HepG2 (cell line): ENCODE results near the gene CRYZ. TPM values are rescaled to one million over a fixed set of nuclear protein-coding genes. Genes with fewer than 3 reads are reported as not detected.

Experiments
- GFI1 ChIP-seq: sonication (generic); formaldehyde crosslinking; IDR thresholded peaks from 2 replicates; pipeline ENCODE4 v1.5.0; 2020; ENCODE audit warnings: missing genetic modification reagents, mild to moderate bottlenecking, borderline replicate concordance
- HMG20A ChIP-seq: IDR thresholded peaks from 2 replicates; pipeline ENCODE4 v1.6.1; 2016; ENCODE audit warnings: borderline replicate concordance
- ISL2 ChIP-seq: sonication (generic); formaldehyde crosslinking; IDR thresholded peaks from 2 replicates; pipeline ENCODE4 v1.5.0; 2020; ENCODE audit warnings: missing genetic modification reagents
- JARID2 ChIP-seq: sonication (generic); formaldehyde crosslinking; IDR thresholded peaks from 2 replicates; pipeline ENCODE4 v1.8.1; 2023; ENCODE audit warnings: missing genetic modification reagents, inconsistent platforms; ENCODE audit not compliant: insufficient replicate concordance
- KDM6A ChIP-seq: IDR thresholded peaks from 2 replicates; pipeline ENCODE4 v1.6.1; 2016; ENCODE audit warnings: low read depth
- KLF9 ChIP-seq: IDR thresholded peaks from 2 replicates; pipeline ENCODE4 v1.6.1; 2016; ENCODE audit warnings: low read depth
- MIER3 ChIP-seq: IDR thresholded peaks from 2 replicates; pipeline ENCODE4 v1.6.1; 2016; ENCODE audit warnings: missing compliant biosample characterization, borderline replicate concordance
- POLR2AphosphoS5 ChIP-seq: IDR thresholded peaks from 2 replicates; pipeline ENCODE4 v1.6.1; 2012; ENCODE audit warnings: low read depth, low read length
- POLR2G ChIP-seq: fragments of 200-400 bp; formaldehyde crosslinking; IDR thresholded peaks from 2 replicates; pipeline ENCODE4 v1.6.1; 2018; ENCODE audit warnings: mild to moderate bottlenecking, low read depth, low read length, moderate library complexity
- RARA ChIP-seq: IDR thresholded peaks from 2 replicates; pipeline ENCODE4 v1.6.1; 2016; ENCODE audit warnings: missing genetic modification reagents, missing compliant biosample characterization
- SIN3A ChIP-seq: IDR thresholded peaks from 2 replicates; pipeline ENCODE4 v1.6.1; 2011; ENCODE audit warnings: low read depth, mild to moderate bottlenecking, control low read depth, low read length, borderline replicate concordance
- TAF1 ChIP-seq: sonication (generic); formaldehyde crosslinking; IDR thresholded peaks from 2 replicates; pipeline ENCODE4 v1.4.0; 2020; ENCODE audit warnings: missing genetic modification reagents
- ZKSCAN8 ChIP-seq: IDR thresholded peaks from 2 replicates; pipeline ENCODE4 v1.6.1; 2016; ENCODE audit warnings: borderline replicate concordance, missing genetic modification reagents, missing compliant biosample characterization
- ZNF292 ChIP-seq: sonication (generic); formaldehyde crosslinking; IDR thresholded peaks from 2 replicates; pipeline ENCODE4 v1.8.1; 2022; ENCODE audit warnings: mild to moderate bottlenecking, low read depth, missing genetic modification reagents, borderline replicate concordance
- polyA plus RNA-seq, 8 experiments: library from polyadenylated mRNA; depleted of rRNA in 3 of 8; stranded (reverse) in 7 of 8; unstranded in 1 of 8; fragments of >200 nt; fragmentation: Illumina TruSeq in 4 of 8; extraction: Trizol in 4 of 8; gene quantifications; 2 replicates each; pipeline versions ENCODE4 v1.2.1 to v1.2.3, GENCODE V29; 2011 to 2016; ENCODE audit warnings: low read depth in 4 of 8, missing spikeins in 1 of 8, mixed read lengths in 1 of 8; ENCODE audit not compliant: insufficient read depth in 1 of 8
- total RNA-seq, 5 experiments: library from RNA; depleted of rRNA; stranded (reverse); fragments of >200 nt; fragmentation: Illumina TruSeq; extraction: Trizol; gene quantifications; 2 replicates each; pipeline ENCODE4 v1.2.3, GENCODE V29; 2016; ENCODE audit warnings: low read depth in 1 of 5
- TF ChIP-seq, protein P1 (sequence below): sonication (generic); formaldehyde crosslinking; IDR thresholded peaks from 2 replicates; pipeline ENCODE4 v1.4.0; 2020; ENCODE audit warnings: missing genetic modification reagents, borderline replicate concordance
- TF ChIP-seq, protein P2 (sequence below): sonication (generic); formaldehyde crosslinking; IDR thresholded peaks from 2 replicates; pipeline ENCODE4; 2020; ENCODE audit warnings: missing genetic modification reagents, mild to moderate bottlenecking, borderline replicate concordance
- TF ChIP-seq, protein P3 (sequence below): sonication (generic); formaldehyde crosslinking; IDR thresholded peaks from 2 replicates; pipeline ENCODE4 v1.5.0; 2020; ENCODE audit warnings: missing genetic modification reagents
- TF ChIP-seq, protein P4 (sequence below): sonication (generic); formaldehyde crosslinking; conservative IDR thresholded peaks from 2 replicates; pipeline ENCODE4 v1.4.0; 2020; ENCODE audit warnings: missing genetic modification reagents

Gene CRYZ
- total and polyA plus RNA-seq, 2 of the 13 experiments (the other 11 are each of a cell fraction or from before 2014, with no cell fraction given): 115 to 211 TPM

DNA sequence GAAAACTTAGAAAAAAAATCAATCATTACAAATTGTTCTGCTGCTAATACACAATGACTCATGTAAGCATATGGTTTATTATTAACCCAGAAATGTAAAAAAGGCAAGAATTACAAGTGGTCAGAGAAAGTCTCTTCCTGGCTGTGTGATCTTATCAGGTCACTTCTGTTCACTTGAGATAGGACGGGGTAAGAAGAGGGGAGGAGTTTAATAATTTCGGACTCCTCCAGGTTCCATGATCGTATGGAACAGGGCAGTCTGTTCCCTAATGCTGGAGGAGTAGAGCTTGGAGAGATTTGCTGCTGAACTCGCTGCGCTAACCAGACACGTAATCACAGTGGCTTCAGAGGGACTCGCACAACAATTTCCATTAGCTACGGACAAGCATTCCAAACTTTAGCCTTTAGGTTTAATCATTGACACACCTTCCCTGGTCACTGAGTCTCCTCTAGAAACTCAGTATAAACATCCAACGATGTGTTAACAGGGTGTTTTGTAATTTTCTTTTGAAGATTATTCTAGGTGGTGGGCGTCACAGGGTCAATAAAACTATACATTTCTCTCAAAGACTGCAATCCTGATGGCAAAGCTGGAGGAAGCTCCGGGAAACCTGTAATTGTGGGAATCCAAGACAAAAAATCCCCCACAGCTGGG lies 1.3 kb downstream of the CRYZ start (continued):
- TF ChIP-seq HMG20A (CRISPR knock-in tag) (peak; percentile 45; the same call in 1 of the 2 replicates), ISL2 (0 out of 2 replicates have a peak, but pooled peaks have one; percentile 22), SIN3A (peak; percentile 22; the same call in 1 of the 2 replicates), ZKSCAN8 (CRISPR knock-in tag) (peak; percentile 41; the same call in 1 of the 2 replicates), ZNF292 (CRISPR knock-in tag) (0 out of 2 replicates have a peak, but pooled peaks have one; percentile 49), RARA (CRISPR knock-in tag) (peak; percentile 44; the same call in 1 of the 2 replicates), POLR2AphosphoS5 (peak; percentile 89), POLR2G (peak; percentile 84), KLF9 (CRISPR knock-in tag) (0 out of 2 replicates have a peak, but pooled peaks have one; percentile 38), JARID2 (CRISPR knock-in tag) (no peak), GFI1 (CRISPR knock-in tag) (0 out of 2 replicates have a peak, but pooled peaks have one; percentile 21), MIER3 (CRISPR knock-in tag) (peak; percentile 50; the same call in 1 of the 2 replicates), KDM6A (CRISPR knock-in tag) (peak; percentile 34; the same call in 1 of the 2 replicates), TAF1 (CRISPR knock-in tag) (peak; percentile 72)
- TF ChIP-seq, protein P1, sequence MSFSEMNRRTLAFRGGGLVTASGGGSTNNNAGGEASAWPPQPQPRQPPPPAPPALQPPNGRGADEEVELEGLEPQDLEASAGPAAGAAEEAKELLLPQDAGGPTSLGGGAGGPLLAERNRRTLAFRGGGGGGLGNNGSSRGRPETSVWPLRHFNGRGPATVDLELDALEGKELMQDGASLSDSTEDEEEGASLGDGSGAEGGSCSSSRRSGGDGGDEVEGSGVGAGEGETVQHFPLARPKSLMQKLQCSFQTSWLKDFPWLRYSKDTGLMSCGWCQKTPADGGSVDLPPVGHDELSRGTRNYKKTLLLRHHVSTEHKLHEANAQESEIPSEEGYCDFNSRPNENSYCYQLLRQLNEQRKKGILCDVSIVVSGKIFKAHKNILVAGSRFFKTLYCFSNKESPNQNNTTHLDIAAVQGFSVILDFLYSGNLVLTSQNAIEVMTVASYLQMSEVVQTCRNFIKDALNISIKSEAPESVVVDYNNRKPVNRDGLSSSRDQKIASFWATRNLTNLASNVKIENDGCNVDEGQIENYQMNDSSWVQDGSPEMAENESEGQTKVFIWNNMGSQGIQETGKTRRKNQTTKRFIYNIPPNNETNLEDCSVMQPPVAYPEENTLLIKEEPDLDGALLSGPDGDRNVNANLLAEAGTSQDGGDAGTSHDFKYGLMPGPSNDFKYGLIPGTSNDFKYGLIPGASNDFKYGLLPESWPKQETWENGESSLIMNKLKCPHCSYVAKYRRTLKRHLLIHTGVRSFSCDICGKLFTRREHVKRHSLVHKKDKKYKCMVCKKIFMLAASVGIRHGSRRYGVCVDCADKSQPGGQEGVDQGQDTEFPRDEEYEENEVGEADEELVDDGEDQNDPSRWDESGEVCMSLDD (CRISPR knock-in tag): no peak
- TF ChIP-seq, protein P2, sequence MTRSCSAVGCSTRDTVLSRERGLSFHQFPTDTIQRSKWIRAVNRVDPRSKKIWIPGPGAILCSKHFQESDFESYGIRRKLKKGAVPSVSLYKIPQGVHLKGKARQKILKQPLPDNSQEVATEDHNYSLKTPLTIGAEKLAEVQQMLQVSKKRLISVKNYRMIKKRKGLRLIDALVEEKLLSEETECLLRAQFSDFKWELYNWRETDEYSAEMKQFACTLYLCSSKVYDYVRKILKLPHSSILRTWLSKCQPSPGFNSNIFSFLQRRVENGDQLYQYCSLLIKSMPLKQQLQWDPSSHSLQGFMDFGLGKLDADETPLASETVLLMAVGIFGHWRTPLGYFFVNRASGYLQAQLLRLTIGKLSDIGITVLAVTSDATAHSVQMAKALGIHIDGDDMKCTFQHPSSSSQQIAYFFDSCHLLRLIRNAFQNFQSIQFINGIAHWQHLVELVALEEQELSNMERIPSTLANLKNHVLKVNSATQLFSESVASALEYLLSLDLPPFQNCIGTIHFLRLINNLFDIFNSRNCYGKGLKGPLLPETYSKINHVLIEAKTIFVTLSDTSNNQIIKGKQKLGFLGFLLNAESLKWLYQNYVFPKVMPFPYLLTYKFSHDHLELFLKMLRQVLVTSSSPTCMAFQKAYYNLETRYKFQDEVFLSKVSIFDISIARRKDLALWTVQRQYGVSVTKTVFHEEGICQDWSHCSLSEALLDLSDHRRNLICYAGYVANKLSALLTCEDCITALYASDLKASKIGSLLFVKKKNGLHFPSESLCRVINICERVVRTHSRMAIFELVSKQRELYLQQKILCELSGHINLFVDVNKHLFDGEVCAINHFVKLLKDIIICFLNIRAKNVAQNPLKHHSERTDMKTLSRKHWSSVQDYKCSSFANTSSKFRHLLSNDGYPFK (CRISPR knock-in tag): no peak
- TF ChIP-seq, protein P3, sequence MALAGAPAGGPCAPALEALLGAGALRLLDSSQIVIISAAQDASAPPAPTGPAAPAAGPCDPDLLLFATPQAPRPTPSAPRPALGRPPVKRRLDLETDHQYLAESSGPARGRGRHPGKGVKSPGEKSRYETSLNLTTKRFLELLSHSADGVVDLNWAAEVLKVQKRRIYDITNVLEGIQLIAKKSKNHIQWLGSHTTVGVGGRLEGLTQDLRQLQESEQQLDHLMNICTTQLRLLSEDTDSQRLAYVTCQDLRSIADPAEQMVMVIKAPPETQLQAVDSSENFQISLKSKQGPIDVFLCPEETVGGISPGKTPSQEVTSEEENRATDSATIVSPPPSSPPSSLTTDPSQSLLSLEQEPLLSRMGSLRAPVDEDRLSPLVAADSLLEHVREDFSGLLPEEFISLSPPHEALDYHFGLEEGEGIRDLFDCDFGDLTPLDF: no peak
- TF ChIP-seq, protein P4, sequence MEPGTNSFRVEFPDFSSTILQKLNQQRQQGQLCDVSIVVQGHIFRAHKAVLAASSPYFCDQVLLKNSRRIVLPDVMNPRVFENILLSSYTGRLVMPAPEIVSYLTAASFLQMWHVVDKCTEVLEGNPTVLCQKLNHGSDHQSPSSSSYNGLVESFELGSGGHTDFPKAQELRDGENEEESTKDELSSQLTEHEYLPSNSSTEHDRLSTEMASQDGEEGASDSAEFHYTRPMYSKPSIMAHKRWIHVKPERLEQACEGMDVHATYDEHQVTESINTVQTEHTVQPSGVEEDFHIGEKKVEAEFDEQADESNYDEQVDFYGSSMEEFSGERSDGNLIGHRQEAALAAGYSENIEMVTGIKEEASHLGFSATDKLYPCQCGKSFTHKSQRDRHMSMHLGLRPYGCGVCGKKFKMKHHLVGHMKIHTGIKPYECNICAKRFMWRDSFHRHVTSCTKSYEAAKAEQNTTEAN (CRISPR knock-in tag): no peak; the same call in 1 of the 2 replicates
